NK-92 treated with Interleukin-12 subunit alpha and Interleukin-12 subunit beta, amount 100 ng/mL, for 24 hours (cell line): ENCODE results near the gene CETP.
"Not testable (repeated sequence)": the region's sequence is repeated elsewhere in the genome, so short reads cannot be mapped to it uniquely, and the experiment has no call there.

Experiments used
- DNase-seq: peaks from one replicate; lab custom pipeline; 2025; lab: John Stamatoyannopoulos, UW

Gene CETP

GRCh38 chr16:56981729-56982271, 20.1 kb downstream of the CETP start:
- no peak for DNase-seq

DNA sequence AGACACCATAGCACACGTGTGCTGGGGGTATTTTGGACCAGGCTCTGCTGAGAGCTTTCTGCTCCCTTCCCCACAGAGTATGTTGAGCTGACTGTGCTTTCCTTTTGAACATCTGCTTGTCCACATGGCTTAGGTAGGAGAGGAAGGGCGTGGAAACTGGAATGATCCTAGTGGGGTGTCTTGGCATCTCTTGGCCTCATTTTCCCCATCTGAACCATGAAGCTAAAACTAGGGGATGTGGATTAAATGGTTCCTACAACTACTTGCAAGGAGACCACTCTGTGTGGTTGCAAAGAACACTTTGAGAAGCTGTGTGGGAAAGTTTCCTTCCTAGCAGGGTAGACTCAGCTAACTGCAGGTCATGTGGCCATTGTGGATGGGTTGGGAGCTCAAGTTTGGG, 20.9 kb downstream of the CETP start:
- DNase-seq: no peak

DNA sequence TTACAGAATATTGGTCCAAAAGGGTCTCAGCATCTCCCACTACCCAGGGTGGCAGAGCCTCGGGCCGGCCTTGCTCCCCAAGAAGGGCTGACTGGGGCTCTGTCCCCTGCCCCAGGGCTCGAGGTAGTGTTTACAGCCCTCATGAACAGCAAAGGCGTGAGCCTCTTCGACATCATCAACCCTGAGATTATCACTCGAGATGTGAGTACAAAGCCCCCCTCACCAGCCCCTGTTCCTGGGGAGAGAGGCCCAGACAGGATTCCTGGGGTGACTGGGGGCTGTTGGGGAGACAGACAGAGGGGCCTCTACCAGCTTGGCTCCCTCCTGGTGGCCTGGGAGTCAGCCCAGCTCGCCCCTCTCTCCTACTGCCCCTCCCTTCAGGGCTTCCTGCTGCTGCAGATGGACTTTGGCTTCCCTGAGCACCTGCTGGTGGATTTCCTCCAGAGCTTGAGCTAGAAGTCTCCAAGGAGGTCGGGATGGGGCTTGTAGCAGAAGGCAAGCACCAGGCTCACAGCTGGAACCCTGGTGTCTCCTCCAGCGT, 21.5 kb downstream of the CETP start:
- DNase-seq: no peak

GRCh38 chr16:56984639-56985038, 22.9 kb downstream of the CETP start:
- DNase-seq: peak; percentile 7

GRCh38 chr16:56985288-56985961, 23.7 kb downstream of the CETP start:
- no peak for DNase-seq

- DNase-seq: no peak
Measured at GRCh38 chr16:56985962-56986360, 24.2 kb downstream of the CETP start.

GRCh38 chr16:56986361-56986760, 24.6 kb downstream of the CETP start:
- no peak for DNase-seq

DNA sequence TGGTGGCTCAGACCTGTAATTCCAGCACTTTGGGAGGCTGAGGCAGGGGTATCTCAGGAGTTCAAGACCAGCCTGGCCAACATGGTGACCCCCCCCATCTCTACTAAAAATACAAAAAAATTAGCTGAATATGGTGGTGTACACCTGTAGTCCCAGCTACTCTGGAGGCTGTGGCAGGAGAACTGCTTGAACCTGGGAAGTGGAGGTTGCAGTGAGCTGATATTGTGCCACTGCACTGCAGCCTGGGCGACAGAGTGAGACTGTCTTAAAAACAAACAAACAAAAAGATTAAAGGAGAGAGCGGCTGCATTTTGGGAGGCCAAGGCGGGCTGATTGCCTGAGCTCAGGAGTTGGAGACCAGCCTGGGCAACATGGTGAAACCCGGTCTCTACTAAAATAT, 25.2 kb downstream of the CETP start:
- DNase-seq: not testable (repeated sequence)

GRCh38 chr16:56987692-56988091, 25.9 kb downstream of the CETP start:
- no peak for DNase-seq

GRCh38 chr16:56988161-56988947, 26.6 kb downstream of the CETP start:
- DNase-seq: no peak

DNA sequence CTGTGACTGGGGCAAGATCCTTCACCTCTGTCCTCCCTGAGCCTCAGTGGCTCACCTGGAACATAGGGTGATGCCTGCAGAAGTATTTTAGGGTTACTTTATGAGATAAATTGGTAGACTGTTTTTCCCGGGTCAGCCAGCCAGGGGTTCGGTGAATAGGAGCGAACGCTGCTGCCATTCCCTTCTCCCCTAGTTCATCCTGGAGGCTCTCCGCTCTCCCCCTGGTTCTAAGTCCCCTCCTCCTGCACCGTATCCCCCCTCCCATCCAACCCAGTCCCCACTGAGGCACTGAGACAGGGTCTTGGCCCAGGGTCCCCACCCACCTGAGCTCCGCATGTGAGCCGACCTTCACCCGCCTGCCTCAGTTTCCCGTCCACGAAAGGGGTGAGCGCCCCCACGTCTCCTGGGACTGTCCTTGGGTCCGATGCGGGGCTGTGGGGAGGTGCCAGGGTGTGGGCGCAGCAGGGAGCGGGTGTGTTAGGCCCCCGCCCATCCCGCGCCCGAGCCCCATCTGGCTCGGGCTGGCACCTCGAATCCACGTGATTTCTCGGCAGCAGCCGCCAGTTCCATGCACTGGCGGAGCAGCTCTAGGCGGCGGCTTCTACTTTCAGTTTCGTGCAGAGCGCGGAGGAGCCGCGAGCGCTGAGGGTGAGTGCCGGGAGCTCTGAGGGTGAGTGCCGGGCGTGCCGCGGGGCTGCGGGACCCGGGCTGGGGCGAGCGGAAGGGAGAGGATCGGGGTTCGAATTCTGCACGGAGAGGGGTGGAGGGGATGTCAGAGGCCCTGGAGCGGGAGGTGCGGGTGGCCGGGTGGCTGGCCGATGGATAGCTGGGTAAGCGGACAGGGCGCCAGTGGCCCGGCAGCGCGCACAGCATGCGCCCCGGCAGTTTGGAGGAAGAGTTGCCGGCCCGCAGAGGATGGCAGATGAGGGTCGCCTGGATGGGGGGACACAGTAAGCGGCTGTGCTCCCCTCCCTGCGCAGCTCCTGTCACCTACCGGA, 27.5 kb downstream of the CETP start, which contains the start of gene NLRC5:
TSS of gene NLRC5 (plus strand) at position 610 of the 998 bp plus-strand sequence. CDS start 31,156 bp downstream, outside the sequence.
- peak; percentile 75 for DNase-seq

DNA sequence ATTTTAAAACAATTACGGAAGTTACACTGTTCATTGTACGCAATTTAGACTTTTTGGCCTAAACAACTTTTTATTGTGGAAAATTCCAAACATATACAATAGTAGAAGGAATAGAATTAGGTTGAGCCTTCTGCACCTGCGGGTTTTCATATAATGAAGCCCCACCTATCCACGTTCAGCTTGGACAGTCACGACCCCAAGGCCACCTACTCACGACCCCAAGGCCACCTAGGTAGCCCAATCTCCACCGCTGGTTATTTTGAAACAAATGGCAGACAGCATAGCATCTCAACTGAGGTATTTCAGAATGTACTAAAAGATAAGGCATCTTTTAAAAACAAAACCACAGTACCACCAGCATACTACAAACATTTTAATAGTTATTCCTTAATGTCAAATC, 28.2 kb downstream of the CETP start:
- no peak for DNase-seq

GRCh38 chr16:56990407-56991286, 28.9 kb downstream of the CETP start:
- DNase-seq: no peak

GRCh38 chr16:56992431-56992830, 30.7 kb downstream of the CETP start:
- DNase-seq: not testable (repeated sequence)

DNA sequence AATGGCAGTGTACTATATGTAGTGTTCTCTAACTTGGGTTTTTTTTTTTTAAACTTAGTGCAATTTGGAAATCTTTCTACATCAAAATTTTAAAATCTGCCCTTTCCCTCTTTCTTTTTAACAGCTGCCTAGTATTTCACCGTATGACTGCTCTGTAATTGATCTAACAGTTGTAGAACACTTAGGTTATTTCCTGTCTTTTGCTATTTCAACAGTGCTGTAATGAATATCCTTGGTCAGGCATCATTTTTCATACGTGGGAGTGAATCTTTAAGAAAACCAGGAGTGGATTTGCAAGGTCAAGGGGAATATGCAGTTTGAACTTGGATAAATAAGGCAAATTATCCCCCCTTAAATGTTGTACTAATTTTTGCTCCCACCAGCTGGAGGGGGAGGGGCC, 31.5 kb downstream of the CETP start:
- no peak for DNase-seq

GRCh38 chr16:56994311-56994710, 32.6 kb downstream of the CETP start:
- DNase-seq: no peak

- DNase-seq: no peak
Measured at GRCh38 chr16:56995136-56995805, 33.5 kb downstream of the CETP start.

DNA sequence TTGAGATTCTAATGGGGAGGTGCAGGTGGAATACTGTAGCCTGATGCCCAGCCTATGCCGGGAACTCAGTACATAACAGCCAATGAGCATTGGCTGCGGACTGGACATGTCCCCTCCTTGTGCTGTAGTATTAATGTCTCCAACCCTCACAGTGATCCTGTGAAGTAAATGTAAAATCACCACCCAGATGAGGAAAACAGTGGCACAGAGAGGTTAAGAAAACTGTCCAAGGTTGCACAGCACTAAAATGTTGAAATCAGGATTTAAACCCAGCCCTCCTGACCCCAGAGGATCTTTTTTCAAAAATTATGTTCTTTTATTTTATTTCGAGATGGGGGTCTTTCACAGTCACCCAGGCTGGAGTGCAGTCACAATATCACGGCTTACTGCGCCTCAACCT, 35.5 kb downstream of the CETP start:
- no peak for DNase-seq

DNA sequence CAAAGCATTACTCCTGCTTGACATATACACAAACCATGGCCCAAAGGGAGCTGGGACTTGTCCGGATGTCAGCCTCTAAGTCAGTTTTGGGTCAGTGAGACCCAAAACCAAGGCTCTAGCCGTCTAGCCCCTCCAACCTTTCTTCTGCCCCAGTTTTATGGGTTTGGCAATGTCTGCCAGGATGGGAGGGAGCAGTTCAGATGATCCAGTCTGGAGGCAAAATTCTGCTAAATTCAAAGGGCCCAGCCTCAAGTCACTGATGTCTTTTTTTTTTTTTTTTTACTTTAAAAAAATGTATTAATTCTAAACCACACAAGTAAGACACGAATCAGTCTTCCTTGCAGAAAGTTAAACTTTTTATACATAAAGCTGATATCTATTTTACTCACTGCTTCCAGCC, 36.2 kb downstream of the CETP start:
- no peak for DNase-seq

- no peak for DNase-seq
Measured at GRCh38 chr16:56998352-56998751, 36.6 kb downstream of the CETP start.
